T-helper 17 cell (primary cell): Measurements from ENCODE around the gene GP1BA. TPM values are rescaled to one million over a fixed set of nuclear protein-coding genes. Genes with fewer than 3 reads are reported as not detected.

ENCODE experiments used
- ATAC-seq: fragments of 150-1000 bp; cut with Tn5 transposase; 2 replicates; pipeline ENCODE4 v1.10.0; 2021; ENCODE audit warnings: mild to moderate bottlenecking, moderate library complexity
- DNase-seq, 3 donors: peaks; one replicate each; pipeline versions ENCODE4 v3.0.0 to v3.0.0-alpha.2; 2020 to 2021
- H3K9me3 ChIP-seq: one replicate; pipeline ENCODE4 v1.7.0; 2013; ENCODE audit warnings: low read length, mild to moderate bottlenecking; ENCODE audit not compliant: control insufficient read depth, poor library complexity, severe bottlenecking
- H3K27ac Mint-ChIP-seq: one replicate; pipeline ENCODE4 v1.8.0; 2022; ENCODE audit warnings: mild to moderate bottlenecking, moderate library complexity, mixed read lengths
- H3K27me3 Mint-ChIP-seq: one replicate; pipeline ENCODE4 v1.8.0; 2022; ENCODE audit warnings: mixed read lengths
- H3K36me3 Mint-ChIP-seq: one replicate; pipeline ENCODE4 v1.8.0; 2022; ENCODE audit warnings: low read depth, mixed read lengths
- H3K4me1 Mint-ChIP-seq: one replicate; pipeline ENCODE4 v1.8.0; 2022; ENCODE audit warnings: mild to moderate bottlenecking, mixed read lengths
- H3K4me3 Mint-ChIP-seq: one replicate; pipeline ENCODE4 v1.8.0; 2022; ENCODE audit warnings: mild to moderate bottlenecking, moderate library complexity, mixed read lengths
- total RNA-seq, 4 donors: library from RNA in 2 of 4; stranded (reverse) in 2 of 4; gene quantifications; one replicate each; pipeline ENCODE4 v1.2.3 and lab custom pipeline; 2022 to 2026

Gene GP1BA
- total RNA-seq, 2 donors from 2014 or later, result 1.6 to 22.9 TPM

DNA sequence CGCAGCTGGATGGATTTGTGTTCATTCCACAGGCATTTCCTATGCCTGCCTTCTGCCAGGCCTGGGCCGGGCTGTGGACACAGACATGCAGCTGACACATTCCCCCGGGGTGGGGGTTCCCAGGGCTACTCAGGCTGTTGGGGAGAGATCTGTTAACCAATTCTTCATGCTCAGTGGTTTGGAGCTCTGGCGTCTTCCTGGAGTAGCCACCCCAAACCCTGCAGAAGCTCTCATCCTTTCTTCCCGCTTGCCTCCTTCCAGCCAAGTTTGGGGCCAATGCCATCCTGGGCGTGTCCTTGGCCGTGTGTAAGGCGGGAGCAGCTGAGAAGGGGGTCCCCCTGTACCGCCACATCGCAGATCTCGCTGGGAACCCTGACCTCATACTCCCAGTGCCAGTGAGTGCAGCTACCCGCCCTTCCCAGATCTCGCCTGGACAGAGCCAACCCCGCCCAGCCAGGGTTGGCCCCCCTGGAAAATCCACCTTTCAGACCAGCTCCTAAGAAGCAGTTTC is 21.4 kb downstream of the GP1BA start:
- no peaks in the 10 kb centered on the region for H3K9me3 ChIP-seq
- Mint-ChIP-seq H3K36me3 (no peaks in the 10 kb centered on the region), H3K4me3 (peak overlapping the region; percentile 28), H3K27me3 (no peaks in the 10 kb centered on the region), H3K27ac (no peak overlapping the region), H3K4me1 (peaks cover 18% of the 10 kb centered on the region)
- ATAC-seq, result no peak
- DNase-seq, result no peak

DNA sequence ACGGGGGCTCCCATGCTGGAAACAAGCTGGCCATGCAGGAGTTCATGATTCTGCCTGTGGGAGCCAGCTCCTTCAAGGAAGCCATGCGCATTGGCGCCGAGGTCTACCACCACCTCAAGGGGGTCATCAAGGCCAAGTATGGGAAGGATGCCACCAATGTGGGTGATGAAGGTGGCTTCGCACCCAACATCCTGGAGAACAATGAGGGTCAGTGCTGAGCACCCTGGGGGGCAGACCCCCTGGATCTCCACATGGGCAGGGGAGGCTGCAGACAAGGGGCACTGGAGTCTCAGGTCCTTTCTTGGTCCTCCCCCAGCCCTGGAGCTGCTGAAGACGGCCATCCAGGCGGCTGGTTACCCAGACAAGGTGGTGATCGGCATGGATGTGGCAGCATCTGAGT is 23.0 kb downstream of the GP1BA start:
- no peaks in the 10 kb centered on the region for H3K36me3 Mint-ChIP-seq
- no peak overlapping the region for H3K4me3 Mint-ChIP-seq
- H3K4me1 Mint-ChIP-seq, result peaks cover 16% of the 10 kb centered on the region

DNA sequence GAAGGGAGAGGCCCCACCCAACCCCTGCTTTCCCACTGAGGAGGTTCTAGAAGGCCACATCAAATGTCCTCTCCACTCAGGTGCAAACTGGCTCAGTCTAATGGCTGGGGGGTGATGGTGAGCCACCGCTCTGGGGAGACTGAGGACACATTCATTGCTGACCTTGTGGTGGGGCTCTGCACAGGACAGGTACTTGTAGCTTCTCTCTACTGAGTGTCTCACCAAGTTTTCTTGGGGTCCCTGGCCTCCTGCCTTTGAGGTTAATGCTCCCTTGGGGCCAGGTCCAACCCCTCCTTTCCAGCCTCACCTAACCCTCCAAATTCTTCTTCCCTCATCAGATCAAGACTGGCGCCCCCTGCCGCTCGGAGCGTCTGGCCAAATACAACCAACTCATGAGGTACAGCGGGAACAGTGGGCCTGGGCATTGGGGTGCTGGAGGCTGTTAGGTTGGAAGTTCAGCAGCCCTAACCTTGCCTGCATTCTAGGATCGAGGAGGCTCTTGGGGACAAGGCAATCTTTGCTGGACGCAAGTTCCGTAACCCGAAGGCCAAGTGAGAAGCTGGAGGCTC is 24.5 kb downstream of the GP1BA start:
- DNase-seq (no peak), ATAC-seq (peak; percentile 28)
- H3K27ac Mint-ChIP-seq, result no peak overlapping the region
- H3K4me3 Mint-ChIP-seq, result no peak overlapping the region
- no peaks in the 10 kb centered on the region for H3K9me3 ChIP-seq
- H3K4me1 Mint-ChIP-seq, result peaks cover 8% of the 10 kb centered on the region
- peaks cover 2% of the 10 kb centered on the region for H3K36me3 Mint-ChIP-seq
- no peaks in the 10 kb centered on the region for H3K27me3 Mint-ChIP-seq

More for the DNA sequence above, 23.0 kb downstream of the GP1BA start:
- Mint-ChIP-seq H3K27ac (no peak overlapping the region), H3K27me3 (no peaks in the 10 kb centered on the region)
- ATAC-seq (no peak), DNase-seq (no peak)
- H3K9me3 ChIP-seq, result no peaks in the 10 kb centered on the region

DNA sequence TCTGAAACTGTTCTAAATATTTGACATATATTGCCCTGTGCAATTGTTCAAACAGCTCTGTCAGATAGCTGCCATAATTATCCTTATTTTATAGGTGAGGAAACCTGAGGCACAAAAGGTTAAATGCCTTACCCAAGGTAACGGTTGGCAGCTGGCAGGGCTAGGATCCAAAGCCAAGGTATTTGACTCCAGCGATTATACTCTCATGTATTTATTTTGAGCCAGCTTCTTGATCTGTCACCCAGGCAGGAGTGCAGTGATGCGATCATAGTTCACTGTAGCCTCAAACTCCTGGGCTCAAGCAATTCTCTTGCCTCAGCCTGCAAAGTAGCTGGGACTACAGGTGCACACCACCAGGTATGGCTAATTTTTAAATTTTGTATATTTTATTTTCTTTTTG is 26.0 kb downstream of the GP1BA start:
- Mint-ChIP-seq H3K27me3 (no peaks in the 10 kb centered on the region), H3K4me1 (peaks cover 8% of the 10 kb centered on the region), H3K36me3 (peaks cover 2% of the 10 kb centered on the region), H3K27ac (no peak overlapping the region), H3K4me3 (no peak overlapping the region)
- no peak for ATAC-seq
- no peaks in the 10 kb centered on the region for H3K9me3 ChIP-seq
- no peak for DNase-seq

DNA sequence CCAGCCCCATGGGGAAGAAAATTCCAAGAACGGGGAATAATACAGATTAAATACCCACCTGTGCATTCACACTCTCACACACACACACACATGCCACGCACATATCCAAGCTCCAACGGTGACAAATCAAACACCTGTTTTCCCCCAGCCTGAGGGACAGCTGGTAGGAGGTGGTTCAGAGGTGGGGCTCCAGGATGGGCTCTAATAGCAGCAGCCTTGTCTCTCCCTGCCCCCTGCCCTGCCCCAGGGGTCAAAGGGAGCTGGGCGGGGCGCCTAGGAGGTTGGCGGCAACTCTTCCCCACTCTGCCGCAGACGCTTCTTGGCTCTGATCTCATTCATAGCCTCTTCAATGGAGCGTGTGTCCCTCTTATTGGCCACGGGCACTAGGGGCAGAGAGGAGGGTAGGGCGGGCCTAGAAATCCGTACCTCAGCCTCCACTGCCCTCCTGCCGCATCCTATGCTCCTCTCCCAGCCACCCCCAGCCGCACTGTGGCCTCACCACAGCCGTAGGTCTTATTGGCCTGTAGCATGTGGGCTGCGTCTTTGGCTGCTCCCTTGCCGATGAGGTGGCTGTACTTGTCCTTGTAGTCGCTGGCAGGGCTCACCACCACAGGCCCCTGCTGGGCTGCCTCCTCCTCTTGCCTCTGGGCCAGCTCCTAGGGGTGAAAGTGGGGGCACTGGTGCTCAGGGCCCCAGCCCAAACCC is 27.3 kb downstream of the GP1BA start:
- no peak for DNase-seq
- peaks cover 8% of the 10 kb centered on the region for H3K4me1 Mint-ChIP-seq
- H3K27ac Mint-ChIP-seq, result no peak overlapping the region
- H3K4me3 Mint-ChIP-seq, result no peak overlapping the region
- H3K27me3 Mint-ChIP-seq, result no peaks in the 10 kb centered on the region
- H3K36me3 Mint-ChIP-seq, result peaks cover 2% of the 10 kb centered on the region
- no peak for ATAC-seq
- no peaks in the 10 kb centered on the region for H3K9me3 ChIP-seq

DNA sequence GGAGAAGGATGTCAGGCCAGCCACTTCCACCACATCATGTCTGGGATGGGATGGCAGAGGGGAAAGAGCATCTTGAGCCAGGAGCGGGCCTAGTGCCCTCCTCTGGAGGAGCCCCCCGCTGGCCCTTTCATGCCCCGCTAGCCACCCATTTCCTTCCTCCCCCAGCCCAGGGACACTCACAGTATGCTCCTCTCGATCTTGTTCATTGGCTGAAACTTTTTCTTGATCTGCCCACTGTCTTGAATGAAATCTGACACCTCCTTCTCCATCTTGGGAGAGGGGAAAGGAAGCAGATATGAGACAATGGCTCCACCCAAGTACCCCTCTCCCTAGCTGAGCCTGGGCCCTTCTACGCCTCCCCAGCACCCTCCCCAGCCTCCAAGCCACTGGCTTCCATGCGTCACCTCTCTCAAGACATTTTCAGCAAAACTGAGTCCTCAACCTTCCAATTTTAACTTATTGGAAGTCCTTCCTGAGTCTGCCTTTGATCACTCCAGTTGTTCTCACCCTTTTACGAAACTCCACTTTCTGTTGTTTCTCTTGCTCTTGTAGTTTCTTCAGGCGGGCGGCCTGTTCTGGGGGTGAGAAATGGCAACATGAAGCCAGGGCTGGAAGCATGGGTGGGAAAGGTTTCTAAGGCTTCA is 28.3 kb downstream of the GP1BA start:
- no peaks in the 10 kb centered on the region for H3K9me3 ChIP-seq
- H3K27me3 Mint-ChIP-seq, result no peaks in the 10 kb centered on the region
- H3K4me1 Mint-ChIP-seq, result peaks cover 8% of the 10 kb centered on the region
- ATAC-seq, result no peak
- peak overlapping the region; percentile 78 for H3K27ac Mint-ChIP-seq
- no peak for DNase-seq
- H3K36me3 Mint-ChIP-seq, result peaks cover 2% of the 10 kb centered on the region
- H3K4me3 Mint-ChIP-seq, result no peak overlapping the region

DNA sequence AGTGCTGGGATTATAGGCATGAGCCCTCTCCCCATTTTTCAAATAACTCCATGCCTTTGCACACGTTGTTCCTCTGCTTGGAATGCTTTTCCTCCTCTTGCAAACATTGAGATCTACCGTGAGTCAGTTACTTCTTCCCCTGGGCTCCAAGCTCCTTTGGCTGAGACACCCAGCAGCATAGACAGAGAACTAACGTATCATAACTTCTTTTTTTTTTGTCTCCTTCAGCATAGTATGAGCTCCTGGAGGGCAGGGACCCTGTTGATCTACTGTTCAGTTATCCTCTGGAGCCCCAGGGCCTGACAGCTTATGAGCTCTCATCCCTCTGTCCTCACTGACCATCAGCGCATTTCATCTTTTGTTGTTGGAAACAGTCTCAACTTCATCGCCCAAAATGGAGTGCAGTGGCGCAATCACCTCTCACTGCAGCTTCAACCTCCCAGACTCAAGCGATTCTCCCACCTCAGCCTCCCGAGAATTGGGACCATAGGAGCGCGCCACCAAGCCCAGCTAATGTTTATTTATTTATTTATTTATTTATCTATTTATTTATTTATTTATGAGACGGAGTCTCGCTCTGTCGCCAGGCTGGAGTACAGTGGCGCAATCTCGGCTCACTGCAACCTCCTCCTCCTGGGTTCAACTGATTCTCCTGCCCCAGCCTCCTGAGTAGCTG is 33.4 kb downstream of the GP1BA start:
- Mint-ChIP-seq H3K27ac (peak overlapping the region; percentile 14), H3K27me3 (no peaks in the 10 kb centered on the region)

DNA sequence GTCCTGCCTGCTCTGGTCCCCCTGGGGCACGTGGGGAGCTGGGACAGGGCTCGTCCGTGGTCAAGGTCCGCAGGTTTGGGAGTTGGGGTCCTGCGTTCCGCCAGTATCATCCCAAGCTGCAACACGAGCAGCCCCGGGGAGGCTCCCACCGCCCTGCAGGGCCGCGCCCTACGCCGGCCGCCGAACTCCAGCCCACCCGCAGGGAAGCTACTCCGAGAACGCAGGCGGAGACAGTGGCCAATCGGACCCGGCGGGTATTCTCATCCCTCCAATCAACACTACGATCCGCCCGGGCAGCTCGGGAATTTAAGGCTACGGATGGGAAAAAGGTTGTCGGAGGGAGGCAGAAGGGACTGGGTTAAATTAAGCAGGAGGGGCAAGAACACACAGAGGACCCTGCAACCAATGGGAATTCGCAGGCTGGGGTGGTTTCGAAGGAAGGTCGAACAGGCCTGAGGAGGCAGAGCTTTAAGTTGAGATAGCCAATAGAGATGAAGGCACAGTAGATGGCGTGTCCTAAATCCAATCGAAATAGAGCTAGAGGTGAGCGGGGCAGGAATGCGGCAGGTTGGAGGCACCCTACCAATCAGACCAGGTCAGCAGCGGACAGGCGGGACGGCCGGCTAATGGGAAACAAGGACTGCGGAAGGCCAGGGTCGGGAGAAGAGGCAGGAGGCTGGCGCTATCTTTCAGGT is 34.9 kb downstream of the GP1BA start:
- H3K4me1 Mint-ChIP-seq, result peaks cover 17% of the 10 kb centered on the region
- H3K27ac Mint-ChIP-seq, result no peak overlapping the region
- ATAC-seq, result peak; percentile 87
- DNase-seq, result peak; percentile 77 to 89 (median 78)
- no peaks in the 10 kb centered on the region for H3K27me3 Mint-ChIP-seq
- H3K9me3 ChIP-seq, result no peaks in the 10 kb centered on the region
- no peak overlapping the region for H3K4me3 Mint-ChIP-seq
- peaks cover 3% of the 10 kb centered on the region for H3K36me3 Mint-ChIP-seq

More for the DNA sequence above, 33.4 kb downstream of the GP1BA start:
- peaks cover 9% of the 10 kb centered on the region for H3K4me1 Mint-ChIP-seq
- no peak for ATAC-seq
- DNase-seq, result no peak
- no peak overlapping the region for H3K4me3 Mint-ChIP-seq
- H3K9me3 ChIP-seq, result no peaks in the 10 kb centered on the region
- H3K36me3 Mint-ChIP-seq, result peaks cover 2% of the 10 kb centered on the region

DNA sequence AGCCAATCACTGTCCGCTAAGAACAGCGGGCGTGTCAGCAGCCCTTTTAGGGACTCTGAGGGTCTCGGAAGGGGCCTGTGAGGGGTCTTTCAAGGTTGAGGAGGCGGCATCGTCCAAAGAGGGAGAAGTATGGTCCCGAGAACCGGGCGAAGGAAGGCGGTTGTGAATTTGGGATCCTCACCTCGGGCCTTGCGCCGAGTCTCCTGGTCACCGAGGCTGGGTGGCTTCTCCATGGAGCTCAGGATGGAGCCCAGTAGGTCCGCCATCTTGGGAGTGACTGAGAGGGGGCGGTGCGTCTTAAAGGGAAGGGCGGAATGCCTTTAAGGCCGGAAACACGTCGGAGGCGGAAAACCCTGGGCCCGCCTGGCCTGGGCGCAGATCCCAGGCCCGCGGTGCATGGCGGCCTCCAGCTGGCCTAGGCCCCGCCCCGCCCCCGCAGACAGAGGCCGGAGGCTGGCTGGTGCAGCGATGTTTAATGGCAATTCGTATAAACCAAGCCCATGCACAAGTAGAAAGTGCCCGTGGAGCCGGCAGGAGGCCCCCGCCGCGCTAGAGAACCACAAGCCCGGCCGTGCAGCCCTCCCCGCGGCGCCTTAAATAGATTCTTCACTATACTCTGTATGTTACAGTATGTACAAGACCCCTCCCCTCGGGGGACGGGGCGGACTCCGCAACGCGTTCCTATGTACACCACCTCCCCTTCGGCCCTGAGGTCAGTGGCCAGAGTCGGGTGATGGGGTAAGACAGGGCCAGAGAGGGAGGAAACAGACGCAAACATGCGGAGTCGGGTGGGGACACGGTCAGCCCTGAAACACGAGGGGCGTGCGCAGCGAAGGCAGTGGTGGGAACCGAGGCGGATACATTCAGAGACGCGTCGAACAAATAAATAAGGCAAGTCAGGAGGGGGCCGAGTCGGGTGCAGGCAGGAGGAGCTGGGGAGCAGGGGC is 35.7 kb downstream of the GP1BA start, which contains the start of gene SPAG7:
Gene SPAG7, minus strand, starts transcription at position 279 of the 947 bp plus-strand sequence. Its CDS starts 13 bp downstream, at position 266.
- Mint-ChIP-seq H3K4me3 (no peak within 1 kb of the TSS), H3K27me3 (no peaks in the 10 kb centered on the region), H3K27ac (no peak within 1 kb of the TSS), H3K4me1 (peaks cover 17% of the 10 kb centered on the region), H3K36me3 (peaks cover 3% of the 10 kb centered on the region)
- DNase-seq (peak; percentile 86 to 89 (median 89)), ATAC-seq (peak; percentile 74)
- H3K9me3 ChIP-seq, result no peaks in the 10 kb centered on the region

DNA sequence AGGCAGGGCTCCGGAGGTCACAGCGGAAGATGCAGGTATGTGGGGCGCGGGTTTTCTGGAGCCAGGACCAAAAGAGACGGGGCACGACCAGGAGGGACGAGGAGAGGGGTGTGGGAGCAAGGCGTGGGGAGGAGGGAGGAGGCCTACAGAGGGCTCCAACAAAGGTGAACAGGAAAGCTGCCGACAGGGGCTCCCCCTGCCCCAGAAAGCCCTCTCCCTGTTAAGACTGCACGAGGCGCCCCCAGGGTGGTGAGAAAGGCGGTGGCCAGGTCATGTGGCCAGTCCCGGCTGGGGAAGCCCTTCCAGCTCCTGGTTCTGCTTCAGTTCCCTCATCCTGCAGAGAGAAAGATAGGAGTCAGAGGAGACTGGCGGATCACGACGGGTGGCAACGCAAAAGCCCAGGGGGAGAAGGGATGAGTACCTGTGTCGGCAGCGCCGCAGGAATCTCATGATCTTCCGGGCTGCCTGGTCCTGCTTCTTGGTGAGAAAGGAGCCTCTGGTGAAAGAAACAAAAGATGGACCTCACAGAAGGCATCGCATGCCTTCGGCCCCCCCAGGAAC is 36.5 kb downstream of the GP1BA start:
- H3K9me3 ChIP-seq, result no peaks in the 10 kb centered on the region
- ATAC-seq, result no peak
- Mint-ChIP-seq H3K4me1 (peaks cover 17% of the 10 kb centered on the region), H3K4me3 (no peak overlapping the region), H3K27ac (no peak overlapping the region), H3K36me3 (peaks cover 5% of the 10 kb centered on the region), H3K27me3 (no peaks in the 10 kb centered on the region)
- DNase-seq, result no peak

DNA sequence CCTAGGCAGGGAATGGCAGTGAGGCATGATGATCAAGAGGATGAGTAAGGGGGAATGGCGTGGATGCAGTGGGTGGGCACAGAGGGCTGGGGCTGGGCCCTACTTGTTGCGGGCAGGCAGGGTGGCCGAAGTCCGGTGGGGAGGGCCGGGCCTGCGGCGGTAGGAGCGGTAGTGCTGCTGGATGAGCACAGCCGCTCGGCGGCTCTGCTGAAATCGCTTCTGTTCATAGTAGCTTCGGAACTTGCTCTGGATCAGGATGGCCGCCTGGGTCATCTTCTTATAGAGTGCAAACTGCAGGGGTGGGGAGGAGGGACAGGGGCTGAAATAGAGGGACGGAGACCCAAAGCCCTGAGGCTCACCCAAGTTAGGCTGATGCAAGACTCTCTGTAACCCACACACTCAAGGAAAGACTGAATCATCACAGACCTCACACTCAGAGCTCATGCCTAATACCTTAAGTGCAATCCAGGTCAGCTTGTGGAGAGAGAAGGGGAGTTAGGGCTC is 37.0 kb downstream of the GP1BA start:
- Mint-ChIP-seq H3K27me3 (no peaks in the 10 kb centered on the region), H3K27ac (no peak overlapping the region), H3K4me1 (peaks cover 18% of the 10 kb centered on the region), H3K36me3 (peaks cover 5% of the 10 kb centered on the region), H3K4me3 (no peak overlapping the region)
- ATAC-seq (no peak), DNase-seq (no peak)
- no peaks in the 10 kb centered on the region for H3K9me3 ChIP-seq
